Measurements from ENCODE around the gene RPLP2. TPM values are rescaled to one million over a fixed set of nuclear protein-coding genes. Genes with fewer than 3 reads are reported as not detected.

Gene RPLP2
- 2,210 and 2,217 TPM in 2 replicates for total RNA-seq

- intact Hi-C loops (cut with micrococcal nuclease), result loop anchor here (1.0 kb wide), 2 partner anchors 10 to 12 kb away; no protein-coding TSS in a partner anchor
- peaks cover 43% of the 10 kb centered on the region for H3K36me3 Mint-ChIP-seq (ENCODE audit: low read depth)
- DNase-seq (ENCODE audit: low spot score), result peak; percentile 95
- H3K9me3 Mint-ChIP-seq, result no peaks in the 10 kb centered on the region
- peaks cover 15% of the 10 kb centered on the region for H3K4me1 Mint-ChIP-seq (ENCODE audit: low read depth)
- H3K4me3 Mint-ChIP-seq (ENCODE audit: low read depth), result peak within 1 kb of the TSS; percentile 90
- peak within 1 kb of the TSS; percentile 94 for H3K27ac Mint-ChIP-seq
- H3K27me3 Mint-ChIP-seq (ENCODE audit: low read depth), result no peaks in the 10 kb centered on the region
These were observed at the start of gene RPLP2 for GRCh38 chr11:809287-810039. Gene RPLP2 (plus strand): TSS chr11:809967. CDS start chr11:810235, 268 bp downstream.

- DNase-seq (ENCODE audit: low spot score), result no peak
- no peaks in the 10 kb centered on the region for H3K27me3 Mint-ChIP-seq (ENCODE audit: low read depth)
- peaks cover 62% of the 10 kb centered on the region for H3K36me3 Mint-ChIP-seq (ENCODE audit: low read depth)
- peaks cover 4% of the 10 kb centered on the region for H3K4me1 Mint-ChIP-seq (ENCODE audit: low read depth)
- peak overlapping the region; percentile 60 for H3K27ac Mint-ChIP-seq
- no peak overlapping the region for H3K4me3 Mint-ChIP-seq (ENCODE audit: low read depth)
- intact Hi-C loops (cut with micrococcal nuclease), result no loop called here
- H3K9me3 Mint-ChIP-seq, result no peaks in the 10 kb centered on the region
These were observed 49.5 kb upstream of the RPLP2 start for GRCh38 chr11:760236-760635.

- Mint-ChIP-seq H3K9me3 (no peaks in the 10 kb centered on the region), H3K36me3 (ENCODE audit: low read depth) (peaks cover 65% of the 10 kb centered on the region), H3K27ac (no peak overlapping the region), H3K4me3 (ENCODE audit: low read depth) (no peak overlapping the region), H3K27me3 (ENCODE audit: low read depth) (no peaks in the 10 kb centered on the region), H3K4me1 (ENCODE audit: low read depth) (peaks cover 5% of the 10 kb centered on the region)
- no peak for DNase-seq (ENCODE audit: low spot score)
- intact Hi-C loops (cut with micrococcal nuclease), result no loop called here
These were observed 48.1 kb upstream of the RPLP2 start for GRCh38 chr11:761526-762108.

GRCh38 chr11:762421-763072 is 47.2 kb upstream of the RPLP2 start:
- DNase-seq (ENCODE audit: low spot score), result no peak
- Mint-ChIP-seq H3K36me3 (ENCODE audit: low read depth) (peaks cover 64% of the 10 kb centered on the region), H3K4me1 (ENCODE audit: low read depth) (peaks cover 7% of the 10 kb centered on the region), H3K4me3 (ENCODE audit: low read depth) (no peak overlapping the region), H3K27ac (no peak overlapping the region), H3K27me3 (ENCODE audit: low read depth) (no peaks in the 10 kb centered on the region), H3K9me3 (no peaks in the 10 kb centered on the region)
- intact Hi-C loops (cut with micrococcal nuclease), result no loop called here

- Mint-ChIP-seq H3K36me3 (ENCODE audit: low read depth) (peaks cover 61% of the 10 kb centered on the region), H3K27ac (no peak overlapping the region), H3K4me3 (ENCODE audit: low read depth) (no peak overlapping the region), H3K4me1 (ENCODE audit: low read depth) (peaks cover 7% of the 10 kb centered on the region), H3K9me3 (no peaks in the 10 kb centered on the region), H3K27me3 (ENCODE audit: low read depth) (no peaks in the 10 kb centered on the region)
- no peak for DNase-seq (ENCODE audit: low spot score)
- intact Hi-C loops (cut with micrococcal nuclease), result no loop called here
These were observed 46.7 kb upstream of the RPLP2 start for GRCh38 chr11:763073-763463.

- Mint-ChIP-seq H3K4me1 (ENCODE audit: low read depth) (peaks cover 7% of the 10 kb centered on the region), H3K4me3 (ENCODE audit: low read depth) (no peak overlapping the region), H3K27ac (no peak overlapping the region), H3K36me3 (ENCODE audit: low read depth) (peaks cover 57% of the 10 kb centered on the region), H3K27me3 (ENCODE audit: low read depth) (no peaks in the 10 kb centered on the region), H3K9me3 (no peaks in the 10 kb centered on the region)
- intact Hi-C loops (cut with micrococcal nuclease), result no loop called here
- no peak for DNase-seq (ENCODE audit: low spot score)
These were observed 46.0 kb upstream of the RPLP2 start for GRCh38 chr11:763549-764321.

GRCh38 chr11:764322-765024 is 45.3 kb upstream of the RPLP2 start:
- H3K4me3 Mint-ChIP-seq (ENCODE audit: low read depth), result no peak overlapping the region
- peaks cover 59% of the 10 kb centered on the region for H3K36me3 Mint-ChIP-seq (ENCODE audit: low read depth)
- H3K27ac Mint-ChIP-seq, result no peak overlapping the region
- no peaks in the 10 kb centered on the region for H3K9me3 Mint-ChIP-seq
- no peak for DNase-seq (ENCODE audit: low spot score)
- intact Hi-C loops (cut with micrococcal nuclease), result no loop called here
- H3K4me1 Mint-ChIP-seq (ENCODE audit: low read depth), result peaks cover 7% of the 10 kb centered on the region
- H3K27me3 Mint-ChIP-seq (ENCODE audit: low read depth), result no peaks in the 10 kb centered on the region

GRCh38 chr11:765025-765801 is 44.6 kb upstream of the RPLP2 start:
- Mint-ChIP-seq H3K4me3 (ENCODE audit: low read depth) (no peak overlapping the region), H3K9me3 (no peaks in the 10 kb centered on the region), H3K4me1 (ENCODE audit: low read depth) (peaks cover 5% of the 10 kb centered on the region), H3K27ac (no peak overlapping the region), H3K36me3 (ENCODE audit: low read depth) (peaks cover 58% of the 10 kb centered on the region), H3K27me3 (ENCODE audit: low read depth) (no peaks in the 10 kb centered on the region)
- intact Hi-C loops (cut with micrococcal nuclease), result no loop called here
- DNase-seq (ENCODE audit: low spot score), result peak; percentile 40

- H3K27ac Mint-ChIP-seq, result no peak overlapping the region
- H3K4me1 Mint-ChIP-seq (ENCODE audit: low read depth), result peaks cover 4% of the 10 kb centered on the region
- H3K36me3 Mint-ChIP-seq (ENCODE audit: low read depth), result peaks cover 58% of the 10 kb centered on the region
- H3K4me3 Mint-ChIP-seq (ENCODE audit: low read depth), result no peak overlapping the region
- intact Hi-C loops (cut with micrococcal nuclease), result no loop called here
- H3K9me3 Mint-ChIP-seq, result no peaks in the 10 kb centered on the region
- DNase-seq (ENCODE audit: low spot score), result no peak
- H3K27me3 Mint-ChIP-seq (ENCODE audit: low read depth), result no peaks in the 10 kb centered on the region
These were observed 44.0 kb upstream of the RPLP2 start for GRCh38 chr11:765802-766091.

GRCh38 chr11:766106-766935 is 43.4 kb upstream of the RPLP2 start:
- no peaks in the 10 kb centered on the region for H3K27me3 Mint-ChIP-seq (ENCODE audit: low read depth)
- H3K4me3 Mint-ChIP-seq (ENCODE audit: low read depth), result no peak overlapping the region
- H3K36me3 Mint-ChIP-seq (ENCODE audit: low read depth), result peaks cover 59% of the 10 kb centered on the region
- H3K9me3 Mint-ChIP-seq, result no peaks in the 10 kb centered on the region
- intact Hi-C loops (cut with micrococcal nuclease), result no loop called here
- H3K27ac Mint-ChIP-seq, result no peak overlapping the region
- DNase-seq (ENCODE audit: low spot score), result no peak
- H3K4me1 Mint-ChIP-seq (ENCODE audit: low read depth), result peaks cover 4% of the 10 kb centered on the region

- DNase-seq (ENCODE audit: low spot score), result no peak
- no peak overlapping the region for H3K27ac Mint-ChIP-seq
- intact Hi-C loops (cut with micrococcal nuclease), result no loop called here
- H3K27me3 Mint-ChIP-seq (ENCODE audit: low read depth), result no peaks in the 10 kb centered on the region
- H3K4me3 Mint-ChIP-seq (ENCODE audit: low read depth), result no peak overlapping the region
- peaks cover 54% of the 10 kb centered on the region for H3K36me3 Mint-ChIP-seq (ENCODE audit: low read depth)
- peaks cover 4% of the 10 kb centered on the region for H3K4me1 Mint-ChIP-seq (ENCODE audit: low read depth)
- H3K9me3 Mint-ChIP-seq, result no peaks in the 10 kb centered on the region
These were observed 42.9 kb upstream of the RPLP2 start for GRCh38 chr11:766936-767210.
